Stimulated activated CD8-positive, alpha-beta memory T cell treated with anti-CD3 and anti-CD28 coated beads, Interleukin-15, amount 100 ng/mL, for 48 hours (primary cell): Measurements from ENCODE around the gene MLNR.

ENCODE experiments used
- DNase-seq, 2 donors: peaks; one replicate each; pipeline ENCODE4 v3.0.0-alpha.2; 2020; ENCODE audit warnings: low read depth in 2 of 2

Gene MLNR

GRCh38 chr13:49226613-49227012, 6.5 kb downstream of the MLNR start:
- DNase-seq: no peak

DNA sequence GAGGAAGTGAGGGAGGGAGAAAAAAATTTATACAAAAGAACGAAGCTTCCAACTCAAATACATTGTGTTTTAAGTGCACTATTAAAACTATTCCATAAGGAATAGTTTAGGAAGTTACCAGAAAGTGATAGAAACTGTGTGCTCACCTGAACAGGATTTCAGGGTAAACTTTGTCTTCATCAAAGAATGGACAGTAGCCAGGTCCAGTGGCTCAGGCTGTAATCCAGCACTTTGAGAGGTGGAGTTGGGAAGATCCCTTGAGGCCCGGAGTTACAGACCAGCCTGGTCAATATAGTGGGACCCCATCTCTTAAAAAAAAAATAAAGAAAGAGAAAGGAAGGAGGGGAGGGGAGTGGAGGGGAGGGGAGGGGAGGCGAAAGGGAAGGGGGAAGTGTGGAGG, 14.6 kb downstream of the MLNR start:
- no peak for DNase-seq

GRCh38 chr13:49235856-49236431, 15.8 kb downstream of the MLNR start:
- DNase-seq: no peak

GRCh38 chr13:49238621-49239020, 18.5 kb downstream of the MLNR start:
- no peak for DNase-seq

- DNase-seq: peak in 1 of 2 donors; percentile 15
Measured at GRCh38 chr13:49240017-49240416, 19.9 kb downstream of the MLNR start.

GRCh38 chr13:49241296-49241695, 21.2 kb downstream of the MLNR start:
- DNase-seq: no peak

DNA sequence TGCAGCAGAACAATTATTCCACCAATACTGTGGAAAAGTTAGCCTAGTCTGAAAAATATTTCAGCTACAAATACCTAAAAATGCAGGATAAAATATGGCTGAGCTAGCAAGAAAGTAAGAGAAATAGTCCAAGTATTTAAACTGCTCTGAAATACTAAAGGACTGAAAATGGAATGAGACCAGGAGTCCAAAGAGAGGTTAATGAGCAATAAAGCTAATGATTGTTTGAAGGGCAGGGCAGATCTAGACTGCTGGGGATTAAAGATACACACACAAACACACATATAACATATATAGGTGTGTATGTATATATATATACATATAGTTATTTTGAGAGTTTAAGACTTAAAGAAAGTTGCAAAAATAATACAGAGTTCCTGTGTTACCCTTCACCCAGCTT, 25.0 kb downstream of the MLNR start:
- DNase-seq: no peak

GRCh38 chr13:49246850-49247642, 26.9 kb downstream of the MLNR start:
- DNase-seq: no peak

- DNase-seq: peak; percentile 92 to 93
Measured at GRCh38 chr13:49247643-49248621, 27.8 kb downstream of the MLNR start, which contains the start of gene CDADC1. CDADC1 (plus strand) TSS chr13:49247925; CDS start chr13:49248038, 113 bp downstream.

DNA sequence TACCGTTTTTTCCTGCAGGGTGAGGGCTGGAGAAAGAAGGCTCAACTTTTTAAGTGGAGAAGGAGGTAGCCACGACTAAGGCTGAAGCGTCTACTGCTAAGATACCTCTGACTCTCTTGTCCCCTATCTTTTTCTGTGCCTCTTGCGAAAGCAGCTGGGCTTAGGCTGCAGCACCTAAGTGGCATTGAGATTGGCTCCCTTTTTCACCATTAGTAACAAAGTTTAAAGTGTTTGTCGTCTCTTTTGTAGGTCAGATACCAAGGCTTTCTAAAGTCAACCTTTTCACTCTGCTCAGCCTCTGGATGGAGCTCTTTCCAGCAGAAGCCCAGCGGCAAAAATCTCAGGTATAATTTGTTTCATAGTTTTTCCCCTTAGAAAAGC, 28.5 kb downstream of the MLNR start:
- DNase-seq: no peak

DNA sequence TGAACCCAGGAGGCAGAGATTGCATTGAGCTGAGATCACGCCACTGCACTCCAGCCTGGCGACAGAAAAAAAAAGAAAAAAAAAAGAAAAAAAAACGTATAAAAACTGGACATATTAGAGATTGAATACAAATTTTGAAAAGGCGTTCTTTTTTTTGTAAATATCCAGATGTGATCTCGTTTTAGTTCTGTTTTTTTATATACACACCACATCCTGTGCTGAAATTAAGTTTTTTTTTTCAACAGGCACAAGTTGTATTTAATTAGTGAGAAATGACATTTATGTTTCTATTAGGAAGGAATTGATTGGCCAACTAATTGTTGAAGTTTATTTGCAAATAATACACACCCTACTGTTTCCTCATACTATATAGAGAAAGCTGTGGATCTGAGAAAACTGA, 31.2 kb downstream of the MLNR start:
- DNase-seq: no peak

DNA sequence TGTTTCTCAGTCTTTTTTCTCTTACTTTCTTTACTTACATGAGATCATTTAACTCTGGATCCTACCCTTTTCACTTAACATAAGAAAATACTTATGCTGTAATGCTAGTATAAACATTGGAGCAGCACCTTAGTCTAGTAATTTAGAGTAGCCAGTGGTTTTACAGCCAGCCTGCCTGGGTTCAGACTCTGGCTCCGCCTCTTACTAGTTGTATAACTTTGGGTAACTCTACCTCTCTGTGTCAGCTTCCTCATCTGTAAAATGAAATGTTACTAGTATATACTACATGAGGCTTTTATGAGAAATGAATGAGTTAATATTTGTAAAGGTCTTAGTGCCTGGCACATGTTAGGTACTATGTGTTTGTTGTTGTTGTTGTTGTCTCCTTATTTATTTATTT, 33.2 kb downstream of the MLNR start:
- DNase-seq: no peak

DNA sequence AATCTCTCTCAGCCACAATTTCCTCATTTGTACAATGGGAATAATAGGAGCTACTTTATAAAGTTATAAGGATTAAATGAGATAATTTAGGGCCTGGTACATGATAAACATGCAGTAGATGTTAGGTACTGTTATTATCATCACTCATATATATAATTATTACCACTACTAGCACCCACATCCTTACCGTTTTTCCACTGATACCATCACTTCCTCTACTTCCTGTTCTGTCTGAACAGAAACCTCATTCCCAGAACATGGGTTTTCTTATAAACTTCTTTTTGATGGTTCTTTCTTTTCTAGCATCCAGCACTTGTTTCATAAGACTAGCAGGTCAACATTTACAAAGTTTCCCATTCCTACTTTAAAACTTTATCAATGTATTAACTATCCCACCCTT, 33.9 kb downstream of the MLNR start:
- no peak for DNase-seq

- DNase-seq: no peak
Measured at GRCh38 chr13:49256841-49257240, 36.7 kb downstream of the MLNR start.

DNA sequence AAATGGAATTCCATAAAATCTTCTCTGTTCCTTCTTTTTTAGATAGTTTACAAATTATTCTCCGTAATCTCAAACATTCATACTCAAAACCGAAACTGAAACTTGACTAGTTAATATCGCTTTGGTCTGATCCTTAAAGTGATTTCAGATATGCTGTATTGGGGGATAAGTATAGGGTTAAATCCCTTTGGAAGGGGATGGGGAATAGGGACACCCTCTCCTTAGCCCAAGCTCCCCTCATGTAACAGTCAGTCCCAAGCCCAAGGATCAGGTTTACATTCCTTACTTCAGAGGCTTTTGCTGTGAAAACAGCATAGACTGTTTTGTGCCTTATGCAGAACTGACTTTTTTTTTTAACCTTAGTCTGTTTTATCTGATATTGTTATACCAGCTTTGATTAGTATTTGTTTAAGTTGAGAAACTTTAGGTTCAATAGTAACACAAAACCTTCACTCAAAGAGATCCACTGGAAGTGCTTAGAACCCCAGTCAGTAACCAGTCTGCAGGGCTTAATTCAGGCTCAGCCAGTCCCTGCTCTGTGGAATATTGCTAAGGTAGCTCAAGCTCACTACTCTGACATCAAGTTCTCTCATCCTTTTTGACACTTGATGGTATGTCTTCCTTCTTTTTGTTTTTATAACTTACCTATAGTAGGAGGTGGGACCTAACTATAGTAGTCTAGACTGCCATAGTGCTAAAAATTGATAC, 38.1 kb downstream of the MLNR start:
- DNase-seq: no peak

- DNase-seq: no peak
Measured at GRCh38 chr13:49259586-49259985, 39.4 kb downstream of the MLNR start.

GRCh38 chr13:49262634-49263033, 42.5 kb downstream of the MLNR start:
- no peak for DNase-seq

- no peak for DNase-seq
Measured at GRCh38 chr13:49265822-49266221, 45.7 kb downstream of the MLNR start.

GRCh38 chr13:49271264-49271663, 51.1 kb downstream of the MLNR start:
- no peak for DNase-seq
